OCI-LY7 (cell line): ENCODE measurements around the gene DGKQ. TPM values are rescaled to one million over a fixed set of nuclear protein-coding genes. Genes with fewer than 3 reads are reported as not detected.

Experiments used
- Bru-seq: library from RNA; stranded (reverse); fragments of 400-500 nt; gene quantifications from one replicate; lab custom pipeline; 2021; lab: Mats Ljungman, UMichigan
- BruChase-seq, 2 experiments: library from RNA; stranded (reverse); fragments of 400-500 nt; gene quantifications; one replicate each; lab custom pipeline; 2021; lab: Mats Ljungman, UMichigan
- BruUV-seq: library from RNA; stranded (reverse); fragments of 400-500 nt; replicated peaks from 2 replicates; lab custom pipeline; 2021; lab: Mats Ljungman, UMichigan
- CTCF ChIA-PET: fragments of 300-600 bp; sonication (Branson Sonifier 250); formaldehyde crosslinking; loops from one replicate; lab custom pipeline; 2022; ENCODE audit warnings: antibody characterized with exemption; ENCODE audit not compliant: unreplicated experiment; lab: Charles Lee
- POLR2A ChIA-PET: fragments of 300-600 bp; sonication (Branson Sonifier 250); formaldehyde crosslinking; loops from one replicate; lab custom pipeline; 2022; ENCODE audit warnings: antibody characterized with exemption; lab: Charles Lee
- DNase-seq: peaks from one replicate; pipeline ENCODE4 v3.0.0-alpha.2; 2015; ENCODE audit warnings: low spot score
- H2AFZ ChIP-seq: fragments of 200-600 bp; sonication (generic), shearing (Covaris generic); 2 replicates; pipeline ENCODE4 v1.6.1; 2014; ENCODE audit warnings: mild to moderate bottlenecking, antibody characterized with exemption, low read length, moderate library complexity
- H3K27ac ChIP-seq: fragments of 200-600 bp; sonication (generic); 2 replicates; pipeline ENCODE4 v1.5.1; 2014; ENCODE audit warnings: mixed run types, low read depth, mild to moderate bottlenecking, moderate library complexity, low read length, inconsistent platforms; ENCODE audit not compliant: poor library complexity, severe bottlenecking
- H3K36me3 ChIP-seq: fragments of 200-600 bp; sonication (generic); 2 replicates; pipeline ENCODE4 v1.6.1; 2014; ENCODE audit warnings: mild to moderate bottlenecking, antibody characterized with exemption, low read length, moderate library complexity, mixed read lengths; ENCODE audit not compliant: insufficient read depth
- H3K4me1 ChIP-seq: fragments of 200-600 bp; sonication (generic); 2 replicates; pipeline ENCODE4 v1.5.1; 2014; ENCODE audit warnings: mild to moderate bottlenecking, low read length; ENCODE audit not compliant: insufficient read depth, poor library complexity, severe bottlenecking
- H3K4me2 ChIP-seq: fragments of 200-600 bp; sonication (generic); 2 replicates; pipeline ENCODE4 v1.6.1; 2014; ENCODE audit warnings: mild to moderate bottlenecking, low read length
- H3K4me3 ChIP-seq: fragments of 200-600 bp; sonication (generic); 2 replicates; pipeline ENCODE4 v1.5.1; 2014; ENCODE audit warnings: mild to moderate bottlenecking, low read depth, low read length; ENCODE audit not compliant: poor library complexity, severe bottlenecking
- H3K79me2 ChIP-seq: fragments of 200-600 bp; sonication (generic); 2 replicates; pipeline ENCODE4 v1.6.1; 2016; ENCODE audit warnings: low read depth, mild to moderate bottlenecking, low read length, moderate library complexity, mixed read lengths; ENCODE audit not compliant: insufficient read depth
- H3K9me2 ChIP-seq: fragments of 200-600 bp; sonication (generic); 2 replicates; pipeline ENCODE4 v1.6.1; 2016; ENCODE audit warnings: mild to moderate bottlenecking, low read length, mixed read lengths; ENCODE audit not compliant: insufficient read depth
- H3K9me3 ChIP-seq: fragments of 200-600 bp; sonication (generic); 2 replicates; pipeline ENCODE4 v1.6.1; 2014; ENCODE audit warnings: mild to moderate bottlenecking, mixed run types, low read length, mixed read lengths
- H4K20me1 ChIP-seq: fragments of 200-600 bp; sonication (generic); 2 replicates; pipeline ENCODE4 v1.6.1; 2014; ENCODE audit warnings: mild to moderate bottlenecking, antibody characterized with exemption, low read length, moderate library complexity, mixed read lengths; ENCODE audit not compliant: insufficient read depth
- CTCF ChIP-seq: fragments of 200-600 bp; sonication (generic); conservative IDR thresholded peaks from 2 replicates; pipeline ENCODE4 v1.5.1; 2014; ENCODE audit warnings: mild to moderate bottlenecking, antibody characterized with exemption, low read length, moderate library complexity, mixed read lengths
- EZH2phosphoT487 ChIP-seq: fragments of 200-600 bp; sonication (generic); IDR thresholded peaks from 2 replicates; pipeline ENCODE4 v1.6.1; 2018; ENCODE audit warnings: low read depth, borderline replicate concordance, mild to moderate bottlenecking, mixed run types, antibody characterized with exemption, low read length, moderate library complexity, mixed read lengths
- intact Hi-C: fragments of 100-400 bp; cut with micrococcal nuclease; formaldehyde crosslinking; loops from one replicate; pipeline ENCODE4 v1.10.0; 2022; ENCODE audit not compliant: unreplicated experiment
- long read RNA-seq: library from polyadenylated mRNA; stranded (forward); transcript quantifications from one replicate; pipeline ENCODE4 v2.0.0, GENCODE V29; 2022
- total RNA-seq, 2 experiments: library from RNA; depleted of rRNA in 1 of 2; stranded (reverse); fragments of >200 nt in 1 of 2; shearing (Covaris generic) in 1 of 2; gene quantifications; 2 replicates each; pipeline ENCODE4 v1.2.3, GENCODE V29; 2014 to 2022

DGKQ gene
- total RNA-seq (2014; rRNA removed; shearing (Covaris generic)) (8.6 and 11.3 TPM in 2 replicates), total RNA-seq (2022) (13.0 and 15.2 TPM in 2 replicates), Bru-seq, nascent RNA (percentile 36 among the genes with signal in this experiment), BruChase-seq, experiment 1, labeled RNA remaining after a 6-hour chase (percentile 51 among the genes with signal in this experiment), BruChase-seq, experiment 2, labeled RNA remaining after a 2-hour chase (percentile 53 among the genes with signal in this experiment)
- long read RNA-seq, full-length matches to known transcripts, result 11 of 41 reads
- long read RNA-seq, partial matches to known transcripts, result 9 of 41 reads
- long read RNA-seq, other reads (novel, unspliced or antisense), result 21 of 41 reads

- Histone ChIP-seq H3K4me3 (peak within 1 kb of the TSS; percentile 95), H3K4me2 (peak within 1 kb of the TSS; percentile 96), H3K9me3 (no peaks in the 10 kb centered on the region), H3K9me2 (no peaks in the 10 kb centered on the region), H4K20me1 (no peaks in the 10 kb centered on the region), H2AFZ (peak within 1 kb of the TSS; percentile 16; the same call in 1 of the 2 replicates), H3K4me1 (peaks cover 7% of the 10 kb centered on the region), H3K79me2 (no peaks in the 10 kb centered on the region), H3K27ac (no peak within 1 kb of the TSS), H3K36me3 (no peaks in the 10 kb centered on the region)
- TF ChIP-seq CTCF, result no peak
- TF ChIP-seq EZH2phosphoT487, result no peak
- DNase-seq, result peak; percentile 83
- BruUV-seq, result no TSS peak
- intact Hi-C loops, result loop anchor here (5.0 kb wide), 1 partner anchor 36 kb away; no protein-coding TSS in a partner anchor
- CTCF ChIA-PET, result no interaction called here
- POLR2A ChIA-PET, result no interaction called here
Measured at GRCh38 chr4:973431-974397, at the start of gene DGKQ. Gene DGKQ, minus strand, starts transcription at chr4:973569. Its CDS starts 87 bp downstream, at chr4:973482.

- H3K4me2 ChIP-seq, result no peak overlapping the region
- H2AFZ ChIP-seq, result no peak overlapping the region
- no peaks in the 10 kb centered on the region for H4K20me1 ChIP-seq
- intact Hi-C loops, result no loop called here
- TF ChIP-seq CTCF, result no peak
- TF ChIP-seq EZH2phosphoT487, result no peak
- no TSS peak for BruUV-seq
- ChIA-PET CTCF (no interaction called here), POLR2A (no interaction called here)
- no peak overlapping the region for H3K4me3 ChIP-seq
- DNase-seq, result no peak
- no peaks in the 10 kb centered on the region for H3K9me3 ChIP-seq
- no peaks in the 10 kb centered on the region for H3K79me2 ChIP-seq
- peaks cover 25% of the 10 kb centered on the region for H3K4me1 ChIP-seq
- no peaks in the 10 kb centered on the region for H3K36me3 ChIP-seq
- H3K9me2 ChIP-seq, result no peaks in the 10 kb centered on the region
- no peak overlapping the region for H3K27ac ChIP-seq
Measured at GRCh38 chr4:1022739-1023066, 49.3 kb upstream of the DGKQ start.
